HepG2 (cell line): ENCODE measurements around the gene MIDN. TPM values are rescaled to one million over a fixed set of nuclear protein-coding genes. Genes with fewer than 3 reads are reported as not detected.

Experiments
- CEBPG ChIP-seq: IDR thresholded peaks from 2 replicates; pipeline ENCODE4 v1.6.1; 2016
- DMTF1 ChIP-seq: sonication (generic); formaldehyde crosslinking; IDR thresholded peaks from 2 replicates; pipeline ENCODE4 v1.4.0; 2020; ENCODE audit warnings: mild to moderate bottlenecking, missing genetic modification reagents
- GATAD2A ChIP-seq: IDR thresholded peaks from 2 replicates; pipeline ENCODE4 v1.6.1; 2016
- GPN1 ChIP-seq: sonication (generic); formaldehyde crosslinking; IDR thresholded peaks from 2 replicates; pipeline ENCODE4 v1.5.1; 2020; ENCODE audit warnings: missing genetic modification reagents, borderline replicate concordance
- HMGA1 ChIP-seq: sonication (generic); formaldehyde crosslinking; conservative IDR thresholded peaks from 2 replicates; pipeline ENCODE4 v1.4.0; 2020; ENCODE audit warnings: missing genetic modification reagents
- KMT2A ChIP-seq: sonication (generic); formaldehyde crosslinking; IDR thresholded peaks from 2 replicates; pipeline ENCODE4 v1.4.0; 2020; ENCODE audit warnings: missing genetic modification reagents
- MATR3 ChIP-seq: sonication (generic); formaldehyde crosslinking; IDR thresholded peaks from 2 replicates; pipeline ENCODE4 v1.4.0; 2020; ENCODE audit warnings: missing genetic modification reagents
- MAZ ChIP-seq, 2 experiments: sonication (generic) in 1 of 2; formaldehyde crosslinking in 1 of 2; IDR thresholded peaks; 2 replicates each; pipeline versions ENCODE4 v1.5.0 to v1.6.1; 2012 to 2020; ENCODE audit warnings: low read depth in 2 of 2, mild to moderate bottlenecking in 2 of 2, borderline replicate concordance in 1 of 2, improper control_type of control experiment in 1 of 2, low read length in 1 of 2, missing genetic modification reagents in 1 of 2, moderate library complexity in 1 of 2
- MYC ChIP-seq: sonication (generic); formaldehyde crosslinking; IDR thresholded peaks from 2 replicates; pipeline ENCODE4 v1.9.0; 2021; ENCODE audit warnings: missing genetic modification reagents, borderline replicate concordance
- NFE2 ChIP-seq: sonication (generic); formaldehyde crosslinking; IDR thresholded peaks from 2 replicates; pipeline ENCODE4 v1.4.0; 2020; ENCODE audit warnings: missing genetic modification reagents
- NFE2L2 ChIP-seq: fragments of 150-350 bp; IDR thresholded peaks from 2 replicates; pipeline ENCODE4 v1.6.1; 2014; ENCODE audit warnings: low read length
- NR2F1 ChIP-seq, 2 experiments: fragments of 450-650 bp in 1 of 2; formaldehyde crosslinking in 1 of 2; IDR thresholded peaks; 2 replicates each; pipeline versions ENCODE4 v1.5.0 to v1.6.1; 2016 to 2020; ENCODE audit warnings: mild to moderate bottlenecking in 1 of 2, missing compliant biosample characterization in 1 of 2, missing genetic modification reagents in 1 of 2, moderate library complexity in 1 of 2
- PAXIP1 ChIP-seq: sonication (generic); formaldehyde crosslinking; conservative IDR thresholded peaks from 2 replicates; pipeline ENCODE4 v1.4.0; 2020; ENCODE audit warnings: mild to moderate bottlenecking, missing genetic modification reagents, moderate library complexity
- PLRG1 ChIP-seq: fragments of 450-650 bp; conservative IDR thresholded peaks from 2 replicates; pipeline ENCODE4 v1.6.1; 2016
- SUZ12 ChIP-seq: fragments of 150-350 bp; IDR thresholded peaks from 2 replicates; pipeline ENCODE4 v1.6.1; 2014; ENCODE audit warnings: low read depth, low read length
- U2AF2 ChIP-seq: fragments of 200-400 bp; formaldehyde crosslinking; IDR thresholded peaks from 2 replicates; pipeline ENCODE4 v1.6.1; 2017; ENCODE audit warnings: low read depth, mild to moderate bottlenecking, low read length
- ZKSCAN1 ChIP-seq: fragments of 150-350 bp; IDR thresholded peaks from 2 replicates; pipeline ENCODE4 v1.6.1; 2014; ENCODE audit warnings: low read length
- ZNF10 ChIP-seq: sonication (generic); formaldehyde crosslinking; IDR thresholded peaks from 2 replicates; pipeline ENCODE4 v1.4.0; 2020; ENCODE audit warnings: mild to moderate bottlenecking, low read depth, missing genetic modification reagents, borderline replicate concordance
- ZNF446 ChIP-seq: sonication (generic); formaldehyde crosslinking; IDR thresholded peaks from 2 replicates; pipeline ENCODE4 v1.5.0; 2020; ENCODE audit warnings: mild to moderate bottlenecking, missing genetic modification reagents
- ZNF484 ChIP-seq: sonication (generic); formaldehyde crosslinking; IDR thresholded peaks from 2 replicates; pipeline ENCODE4 v1.5.1; 2020; ENCODE audit warnings: mild to moderate bottlenecking, low read depth, missing genetic modification reagents, borderline replicate concordance
- ZNF577 ChIP-seq: sonication (generic); formaldehyde crosslinking; IDR thresholded peaks from 2 replicates; pipeline ENCODE4 v1.4.0; 2020; ENCODE audit warnings: mild to moderate bottlenecking, low read depth, missing genetic modification reagents, borderline replicate concordance
- ZNF589 ChIP-seq: sonication (generic); formaldehyde crosslinking; conservative IDR thresholded peaks from 2 replicates; pipeline ENCODE4 v1.8.0; 2022; ENCODE audit warnings: mild to moderate bottlenecking, moderate library complexity, missing genetic modification reagents
- ZNF616 ChIP-seq: sonication (generic); formaldehyde crosslinking; IDR thresholded peaks from 2 replicates; pipeline ENCODE4 v1.5.0; 2020; ENCODE audit warnings: low read depth, mild to moderate bottlenecking, missing genetic modification reagents
- ZNF784 ChIP-seq: sonication (generic); formaldehyde crosslinking; IDR thresholded peaks from 2 replicates; pipeline ENCODE4 v1.5.1; 2020; ENCODE audit warnings: missing genetic modification reagents, mild to moderate bottlenecking, borderline replicate concordance
- polyA plus RNA-seq, 8 experiments: library from polyadenylated mRNA; depleted of rRNA in 3 of 8; stranded (reverse) in 7 of 8; unstranded in 1 of 8; fragments of >200 nt; fragmentation: Illumina TruSeq in 4 of 8; extraction: Trizol in 4 of 8; gene quantifications; 2 replicates each; pipeline versions ENCODE4 v1.2.1 to v1.2.3, GENCODE V29; 2011 to 2016; ENCODE audit warnings: low read depth in 4 of 8, missing spikeins in 1 of 8, mixed read lengths in 1 of 8; ENCODE audit not compliant: insufficient read depth in 1 of 8
- total RNA-seq, 5 experiments: library from RNA; depleted of rRNA; stranded (reverse); fragments of >200 nt; fragmentation: Illumina TruSeq; extraction: Trizol; gene quantifications; 2 replicates each; pipeline ENCODE4 v1.2.3, GENCODE V29; 2016; ENCODE audit warnings: low read depth in 1 of 5
- TF ChIP-seq, protein P1 (sequence below): sonication (generic); formaldehyde crosslinking; IDR thresholded peaks from 2 replicates; pipeline ENCODE4 v1.4.0; 2020; ENCODE audit warnings: mild to moderate bottlenecking, low read depth, missing genetic modification reagents

Gene MIDN
- total and polyA plus RNA-seq, 2 of the 13 experiments (the other 11 are each of a cell fraction or from before 2014, with no cell fraction given), result 8.4 to 18.0 TPM

- TF ChIP-seq ZNF484 (CRISPR knock-in tag), result no peak
- peak; percentile 25; the same call in 1 of the 2 replicates for TF ChIP-seq PAXIP1
- no peak for TF ChIP-seq KMT2A (CRISPR knock-in tag)
- no peak for TF ChIP-seq CEBPG
- TF ChIP-seq, protein P1, sequence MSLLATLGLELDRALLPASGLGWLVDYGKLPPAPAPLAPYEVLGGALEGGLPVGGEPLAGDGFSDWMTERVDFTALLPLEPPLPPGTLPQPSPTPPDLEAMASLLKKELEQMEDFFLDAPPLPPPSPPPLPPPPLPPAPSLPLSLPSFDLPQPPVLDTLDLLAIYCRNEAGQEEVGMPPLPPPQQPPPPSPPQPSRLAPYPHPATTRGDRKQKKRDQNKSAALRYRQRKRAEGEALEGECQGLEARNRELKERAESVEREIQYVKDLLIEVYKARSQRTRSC (CRISPR knock-in tag), result no peak
- no peak for TF ChIP-seq ZNF784 (CRISPR knock-in tag)
- TF ChIP-seq GATAD2A, result no peak
- no peak for TF ChIP-seq NFE2L2
- no peak for TF ChIP-seq HMGA1 (CRISPR knock-in tag)
- no peak for TF ChIP-seq MATR3 (CRISPR knock-in tag)
- no peak for TF ChIP-seq ZKSCAN1
- no peak for TF ChIP-seq NFE2 (CRISPR knock-in tag)
- no peak; the same call in 1 of the 2 replicates for TF ChIP-seq MYC (CRISPR knock-in tag)
- peak; percentile 90; the same call in 1 of the 2 replicates for TF ChIP-seq MAZ (IDR thresholded peaks at IDR 0.05; ENCODE audit: borderline replicate concordance, low read depth, low read length)
- TF ChIP-seq MAZ (CRISPR knock-in tag; IDR thresholded peaks at IDR 0.05; ENCODE audit: low read depth), result peak; percentile 88
- TF ChIP-seq ZNF446 (CRISPR knock-in tag), result no peak
- no peak for TF ChIP-seq DMTF1
- TF ChIP-seq ZNF589 (CRISPR knock-in tag), result no peak
- no peak for TF ChIP-seq NR2F1 (CRISPR knock-in tag; IDR thresholded peaks at IDR 0.05)
- no peak for TF ChIP-seq ZNF10 (CRISPR knock-in tag)
- no peak for TF ChIP-seq ZNF577 (CRISPR knock-in tag)
- TF ChIP-seq U2AF2, result no peak
- TF ChIP-seq SUZ12, result no peak
- 0 out of 2 replicates have a peak, but pooled peaks have one; percentile 7 for TF ChIP-seq ZNF616
- no peak for TF ChIP-seq GPN1 (CRISPR knock-in tag)
- no peak for TF ChIP-seq PLRG1
Measured at GRCh38 chr19:1269065-1269477, 20.7 kb downstream of the MIDN start, which contains the start of gene CIRBP (continued).
